IMR-90 (cell line): ENCODE results near the gene MRPS18A. TPM values are rescaled to one million over a fixed set of nuclear protein-coding genes. Genes with fewer than 3 reads are reported as not detected.
A peak's percentile ranks its signal among the peaks of the same experiment; 100 is the strongest.

ENCODE experiments used
- ATAC-seq: fragments of 200-7000 bp; cut with Tn5 transposase; 2 replicates; pipeline ENCODE4 v1.9.1; 2020; ENCODE audit warnings: low read depth, mild to moderate bottlenecking, moderate library complexity
- BruUV-seq: library from RNA; stranded (reverse); fragments of 400-500 nt; replicated peaks from 2 replicates; lab custom pipeline; 2021; lab: Mats Ljungman, UMichigan
- CTCF ChIA-PET: fragments of 300-600 bp; formaldehyde crosslinking; extraction: SDS; loops from one replicate; lab custom pipeline; 2021; ENCODE audit warnings: antibody characterized with exemption; lab: Yijun Ruan, JAX
- POLR2A ChIA-PET: fragments of 300-600 bp; sonication (Branson Sonifier 250); formaldehyde crosslinking; loops from one replicate; lab custom pipeline; 2022; ENCODE audit warnings: antibody characterized with exemption; ENCODE audit not compliant: unreplicated experiment; lab: Charles Lee
- DNase-seq: peaks from one replicate; pipeline ENCODE4 v3.0.0; 2013
- H2AFZ ChIP-seq: replicated peaks from 2 replicates; pipeline ENCODE3; 2013; ENCODE audit warnings: low read length, mild to moderate bottlenecking; ENCODE audit not compliant: poor library complexity
- H2AK5ac ChIP-seq: 2 replicates; pipeline ENCODE4 v1.6.1; 2013; ENCODE audit warnings: low read depth, low read length, inconsistent platforms
- H2AK9ac ChIP-seq: replicated peaks from 2 replicates; pipeline ENCODE3; 2013; ENCODE audit warnings: mild to moderate bottlenecking, low read depth, low read length, moderate library complexity; ENCODE audit not compliant: poor library complexity
- H2BK120ac ChIP-seq: 2 replicates; pipeline ENCODE4 v1.6.1; 2013; ENCODE audit warnings: low read depth, low read length, inconsistent platforms
- H2BK15ac ChIP-seq: 3 replicates; pipeline ENCODE4 v1.6.1; 2013; ENCODE audit warnings: low read depth, low read length, inconsistent platforms
- H2BK20ac ChIP-seq: 2 replicates; pipeline ENCODE4 v1.6.1; 2013; ENCODE audit warnings: low read depth, mild to moderate bottlenecking, inconsistent platforms, low read length, moderate library complexity
- H2BK5ac ChIP-seq: 2 replicates; pipeline ENCODE4 v1.6.1; 2013; ENCODE audit warnings: mild to moderate bottlenecking, low read depth, low read length, inconsistent platforms; ENCODE audit not compliant: poor library complexity, severe bottlenecking
- H3K14ac ChIP-seq: replicated peaks from 2 replicates; pipeline ENCODE4 v1.6.1; 2013; ENCODE audit warnings: low read depth, low read length, inconsistent platforms
- H3K18ac ChIP-seq: 2 replicates; pipeline ENCODE4 v1.6.1; 2013; ENCODE audit warnings: low read depth, low read length, control low read depth
- H3K23ac ChIP-seq: 2 replicates; pipeline ENCODE4 v1.6.1; 2013; ENCODE audit warnings: low read depth, low read length, inconsistent platforms
- H3K27ac ChIP-seq: 2 replicates; pipeline ENCODE4 v1.5.1; 2013; ENCODE audit warnings: mild to moderate bottlenecking, control low read depth, low read length; ENCODE audit not compliant: insufficient read depth
- H3K27me3 ChIP-seq: 2 replicates; pipeline ENCODE4 v1.6.1; 2013; ENCODE audit warnings: low read length; ENCODE audit not compliant: control insufficient read depth, insufficient read depth
- H3K36me3 ChIP-seq: 2 replicates; pipeline ENCODE4 v1.6.1; 2013; ENCODE audit warnings: low read length, mixed read lengths; ENCODE audit not compliant: control insufficient read depth, insufficient read depth
- H3K4ac ChIP-seq: 2 replicates; pipeline ENCODE4 v1.6.1; 2013; ENCODE audit warnings: low read depth, low read length, inconsistent platforms
- H3K4me1 ChIP-seq: 2 replicates; pipeline ENCODE4 v1.6.1; 2013; ENCODE audit warnings: low read length, mixed read lengths; ENCODE audit not compliant: control insufficient read depth, insufficient read depth
- H3K4me2 ChIP-seq: 2 replicates; pipeline ENCODE4 v1.6.1; 2013; ENCODE audit warnings: low read depth, mild to moderate bottlenecking, control low read depth, low read length, moderate library complexity
- H3K4me3 ChIP-seq: 2 replicates; pipeline ENCODE4 v1.5.1; 2013; ENCODE audit warnings: low read depth, mild to moderate bottlenecking, control low read depth, low read length, moderate library complexity; ENCODE audit not compliant: insufficient read depth
- H3K56ac ChIP-seq: 2 replicates; pipeline ENCODE4 v1.6.1; 2013; ENCODE audit warnings: low read length, inconsistent platforms; ENCODE audit not compliant: insufficient read depth; ENCODE audit errors: extremely low read depth
- H3K79me1 ChIP-seq, 2 experiments: 2 replicates each; pipeline ENCODE4 v1.6.1; 2013; ENCODE audit warnings: low read length in 2 of 2, inconsistent platforms in 1 of 2, low read depth in 1 of 2
- H3K9ac ChIP-seq: 2 replicates; pipeline ENCODE4 v1.6.1; 2013; ENCODE audit warnings: low read depth, low read length, control low read depth
- H3K9me1 ChIP-seq: 2 replicates; pipeline ENCODE4 v1.6.1; 2013; ENCODE audit warnings: low read length, inconsistent platforms; ENCODE audit not compliant: insufficient read depth
- H3K9me3 ChIP-seq: 2 replicates; pipeline ENCODE4 v1.6.1; 2013; ENCODE audit warnings: low read length; ENCODE audit not compliant: control insufficient read depth, insufficient read depth
- H4K20me1 ChIP-seq: 2 replicates; pipeline ENCODE4 v1.6.1; 2013; ENCODE audit warnings: low read length, inconsistent platforms; ENCODE audit not compliant: insufficient read depth
- H4K5ac ChIP-seq: 2 replicates; pipeline ENCODE4 v1.6.1; 2013; ENCODE audit warnings: mild to moderate bottlenecking, low read depth, low read length, control low read depth
- H4K8ac ChIP-seq, 2 experiments: 2 replicates each; pipeline ENCODE4 v1.6.1; 2013; ENCODE audit warnings: low read depth in 2 of 2, low read length in 2 of 2, control low read depth in 1 of 2, inconsistent platforms in 1 of 2
- H4K91ac ChIP-seq: 2 replicates; pipeline ENCODE4 v1.6.1; 2013; ENCODE audit warnings: low read depth, low read length, inconsistent platforms; ENCODE audit not compliant: insufficient read depth
- CTCF ChIP-seq: conservative IDR thresholded peaks from 2 replicates; pipeline ENCODE4 v1.5.1; 2012; ENCODE audit warnings: mild to moderate bottlenecking, low read depth, low read length, improper control_type of control experiment
- ELK1 ChIP-seq: fragments of 150-350 bp; IDR thresholded peaks from 2 replicates; pipeline ENCODE4 v1.6.1; 2016; ENCODE audit warnings: low read depth, mild to moderate bottlenecking, low read length, moderate library complexity, borderline replicate concordance
- MXI1 ChIP-seq: IDR thresholded peaks from 2 replicates; pipeline ENCODE4 v1.6.1; 2012; ENCODE audit warnings: low read depth, mild to moderate bottlenecking, low read length, moderate library complexity, borderline replicate concordance
- USF2 ChIP-seq: fragments of 150-350 bp; IDR thresholded peaks from 2 replicates; pipeline ENCODE4 v1.6.1; 2017; ENCODE audit warnings: mild to moderate bottlenecking, antibody characterized with exemption, low read length, low read depth
- WGBS, 2 experiments: methylation state at CpG; one replicate each; pipeline versions ENCODE4 v1.1.5 to v1.1.7; 2013; ENCODE audit warnings: missing lambda C conversion rate in 2 of 2; ENCODE audit not compliant: insufficient read length in 1 of 2; ENCODE audit errors: extremely low coverage in 2 of 2; 5-methylcytosine and 5-hydroxymethylcytosine counted together
- dilution Hi-C: fragments of 300-500 bp; cut with HindIII; formaldehyde crosslinking; loops from one replicate; pipeline ENCODE4 v1.14.3; 2018; ENCODE audit warnings: low sequenced_read_pairs; ENCODE audit not compliant: unreplicated experiment
- in situ Hi-C: fragments of 300-500 bp; cut with MboI; formaldehyde crosslinking; loops from 3 replicates; pipeline ENCODE4 v1.14.3; 2019; ENCODE audit warnings: low sequenced_read_pairs, inconsistent platforms, mixed read lengths
- intact Hi-C: fragments of 100-400 bp; cut with micrococcal nuclease; formaldehyde crosslinking; loops from 2 replicates; pipeline ENCODE4 v1.10.0; 2022
- polyA plus RNA-seq, 3 experiments: library from polyadenylated mRNA; depleted of rRNA; stranded (reverse); fragments of >200 nt; gene quantifications; 2 replicates each; pipeline ENCODE4 v1.2.3, GENCODE V29; 2012; ENCODE audit warnings: low replicate concordance in 1 of 3
- total RNA-seq: library from RNA; depleted of rRNA; stranded (reverse); fragments of >200 nt; gene quantifications from 2 replicates; pipeline ENCODE4 v1.2.3, GENCODE V29; 2012

The MRPS18A gene
- total and polyA plus RNA-seq, 2 of the 4 experiments (the other 2 are of a cell fraction): 47.0 to 56.6 TPM

GRCh38 chr6:43718387-43719105 is 31.0 kb upstream of the MRPS18A start:
- Histone ChIP-seq H3K36me3 (no peaks in the 10 kb centered on the region), H3K4me3 (no peak overlapping the region), H4K8ac (no peak overlapping the region), H3K4me1 (peaks cover 4% of the 10 kb centered on the region; the same call in 1 of the 2 replicates), H3K27ac (no peak overlapping the region), H4K5ac (no peak overlapping the region), H3K23ac (no peak overlapping the region), H2BK120ac (no peak overlapping the region), H3K4ac (no peak overlapping the region), H2BK5ac (no peak overlapping the region), H4K91ac (no peak overlapping the region), H3K18ac (no peak overlapping the region), H2BK15ac (no peak overlapping the region), H2AK9ac (peak overlapping the region; percentile 37), H3K14ac (no peak overlapping the region), H3K27me3 (peaks cover 28% of the 10 kb centered on the region), H2AK5ac (no peak overlapping the region), H3K56ac (no peak overlapping the region), H2BK20ac (no peak overlapping the region), H3K9me1 (peaks cover 2% of the 10 kb centered on the region; the same call in 1 of the 2 replicates), H3K9me3 (no peaks in the 10 kb centered on the region), H3K9ac (no peak overlapping the region), H3K4me2 (no peak overlapping the region), H4K20me1 (no peaks in the 10 kb centered on the region), H2AFZ (no peak overlapping the region), H3K79me1 (no peaks in the 10 kb centered on the region)
- DNase-seq: no peak
- intact Hi-C loops (no loop called here), dilution Hi-C loops (no loop called here), in situ Hi-C loops (no loop called here)
- BruUV-seq: no TSS peak
- ChIA-PET POLR2A (no interaction called here), CTCF (no interaction called here)
- no peak for ATAC-seq
- TF ChIP-seq USF2: no peak
- no peak for TF ChIP-seq ELK1
- no peak for TF ChIP-seq MXI1
- no peak for TF ChIP-seq CTCF
- WGBS, 2 experiments: 68% methylated on average over 3 of the region's 13 CpGs; no CpG with 5 or more reads in 1 of the 2 experiments
